ENCODE measurements around the gene PPM1J.

DNA sequence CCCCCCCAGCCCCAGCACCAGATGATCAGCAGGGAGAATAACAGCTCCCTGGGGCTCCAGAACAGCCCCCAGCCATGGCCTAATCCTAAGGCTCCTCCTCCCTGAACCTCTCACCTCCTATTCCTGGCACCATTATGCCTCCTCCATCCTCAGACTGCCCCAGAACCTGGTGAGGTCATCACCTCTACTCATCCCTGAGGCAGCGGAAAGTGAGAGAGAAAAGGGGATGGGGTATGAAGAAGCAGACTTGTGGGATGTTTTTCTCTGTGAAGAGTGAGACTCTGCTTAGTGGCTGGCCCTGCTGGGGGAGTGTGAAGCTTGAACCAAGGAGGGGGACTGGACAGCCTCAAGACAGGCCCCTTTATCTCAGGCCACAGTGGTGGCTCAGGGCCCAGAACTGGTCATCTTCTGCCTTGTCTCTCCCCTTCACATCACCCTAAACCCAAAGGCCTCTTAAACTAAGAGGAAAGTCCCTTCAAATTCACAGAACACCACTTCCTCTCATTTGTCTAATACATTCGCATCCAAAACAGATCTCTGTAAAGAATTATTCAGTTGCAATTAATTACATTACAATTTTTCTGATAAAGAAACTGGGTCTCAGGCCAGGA lies 2.2 kb upstream of the PPM1J start:
- TF ChIP-seq, protein P1, sequence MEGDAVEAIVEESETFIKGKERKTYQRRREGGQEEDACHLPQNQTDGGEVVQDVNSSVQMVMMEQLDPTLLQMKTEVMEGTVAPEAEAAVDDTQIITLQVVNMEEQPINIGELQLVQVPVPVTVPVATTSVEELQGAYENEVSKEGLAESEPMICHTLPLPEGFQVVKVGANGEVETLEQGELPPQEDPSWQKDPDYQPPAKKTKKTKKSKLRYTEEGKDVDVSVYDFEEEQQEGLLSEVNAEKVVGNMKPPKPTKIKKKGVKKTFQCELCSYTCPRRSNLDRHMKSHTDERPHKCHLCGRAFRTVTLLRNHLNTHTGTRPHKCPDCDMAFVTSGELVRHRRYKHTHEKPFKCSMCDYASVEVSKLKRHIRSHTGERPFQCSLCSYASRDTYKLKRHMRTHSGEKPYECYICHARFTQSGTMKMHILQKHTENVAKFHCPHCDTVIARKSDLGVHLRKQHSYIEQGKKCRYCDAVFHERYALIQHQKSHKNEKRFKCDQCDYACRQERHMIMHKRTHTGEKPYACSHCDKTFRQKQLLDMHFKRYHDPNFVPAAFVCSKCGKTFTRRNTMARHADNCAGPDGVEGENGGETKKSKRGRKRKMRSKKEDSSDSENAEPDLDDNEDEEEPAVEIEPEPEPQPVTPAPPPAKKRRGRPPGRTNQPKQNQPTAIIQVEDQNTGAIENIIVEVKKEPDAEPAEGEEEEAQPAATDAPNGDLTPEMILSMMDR (IDR thresholded peaks at IDR 0.05 in 8 of 11, conservative IDR thresholded peaks at IDR 0.05 in 3 of 11) = peak in 1 of 11 experiments; percentile 17
- TF ChIP-seq POLR2A (IDR thresholded peaks at IDR 0.05) = no peak

Data from spleen (tissue), 7 donors.